GM19035 (cell line): ENCODE results near the gene TSFM.

Source experiments
- ATAC-seq: cut with Tn5 transposase; IDR thresholded peaks from one replicate; pipeline ENCODE4 v1.9.1; 2021; ENCODE audit not compliant: unreplicated experiment

The TSFM gene

DNA sequence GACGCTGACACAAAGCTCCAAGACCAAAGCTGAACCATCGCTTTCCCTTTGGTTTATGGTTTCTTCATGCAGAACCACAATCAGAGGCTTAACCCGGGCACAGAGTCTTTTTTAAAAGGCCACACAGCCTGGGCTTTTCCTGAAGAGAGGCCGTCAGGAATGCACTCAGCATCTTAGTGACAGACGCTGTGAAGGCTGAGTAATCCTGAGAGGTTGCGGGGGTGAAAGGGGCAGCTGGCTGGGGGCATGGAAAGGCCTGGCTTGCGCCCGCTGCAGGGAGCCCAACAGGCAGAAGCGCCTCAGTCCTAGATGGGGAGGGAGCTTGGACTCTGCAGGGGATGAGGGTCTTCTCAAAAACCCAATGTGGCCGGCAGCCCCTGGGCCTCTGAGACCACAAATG lies 50.4 kb downstream of the TSFM start:
- ATAC-seq = no peak

- no peak for ATAC-seq
Measured at GRCh38 chr12:57833672-57834071, 51.1 kb downstream of the TSFM start.

DNA sequence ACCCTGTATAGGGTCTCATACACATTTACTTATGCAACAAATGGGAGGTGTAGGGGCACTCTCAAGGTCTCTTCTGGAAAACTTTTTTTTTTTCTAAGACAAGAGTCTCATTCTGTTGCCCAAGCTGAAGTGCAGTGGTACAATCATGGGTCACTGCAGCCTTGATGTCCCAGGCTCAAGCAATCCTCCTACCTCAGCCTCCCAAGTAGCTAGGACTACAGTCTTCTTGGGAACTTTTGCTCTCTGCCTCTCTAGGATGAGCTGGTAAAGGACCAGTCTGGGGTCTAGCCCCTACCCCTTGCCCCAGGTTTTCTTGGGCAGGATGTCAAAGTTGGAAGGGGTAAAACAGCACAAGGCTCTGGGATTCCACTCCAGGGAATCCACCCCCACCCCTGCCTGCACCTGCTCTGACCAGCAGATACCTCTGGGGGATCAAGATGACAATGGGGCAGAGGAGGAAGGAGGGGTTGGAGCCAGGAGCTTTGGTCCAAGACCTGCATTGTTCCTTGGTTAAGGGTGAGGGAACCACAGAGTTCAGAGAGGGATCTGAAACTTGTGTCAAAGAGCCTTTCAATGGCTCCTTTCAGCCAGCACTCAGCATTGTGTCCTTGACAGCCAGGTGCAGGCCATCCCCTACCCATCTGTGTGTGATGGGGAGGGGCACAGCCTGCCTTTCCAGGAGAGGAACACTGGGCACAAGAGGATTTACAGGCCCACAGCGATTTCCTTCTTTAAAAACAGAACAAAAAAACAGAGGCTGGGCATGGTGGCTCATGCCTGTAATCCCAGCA lies 51.7 kb downstream of the TSFM start:
- no peak for ATAC-seq

GRCh38 chr12:57835366-57836288 lies 53.0 kb downstream of the TSFM start:
- no peak for ATAC-seq

DNA sequence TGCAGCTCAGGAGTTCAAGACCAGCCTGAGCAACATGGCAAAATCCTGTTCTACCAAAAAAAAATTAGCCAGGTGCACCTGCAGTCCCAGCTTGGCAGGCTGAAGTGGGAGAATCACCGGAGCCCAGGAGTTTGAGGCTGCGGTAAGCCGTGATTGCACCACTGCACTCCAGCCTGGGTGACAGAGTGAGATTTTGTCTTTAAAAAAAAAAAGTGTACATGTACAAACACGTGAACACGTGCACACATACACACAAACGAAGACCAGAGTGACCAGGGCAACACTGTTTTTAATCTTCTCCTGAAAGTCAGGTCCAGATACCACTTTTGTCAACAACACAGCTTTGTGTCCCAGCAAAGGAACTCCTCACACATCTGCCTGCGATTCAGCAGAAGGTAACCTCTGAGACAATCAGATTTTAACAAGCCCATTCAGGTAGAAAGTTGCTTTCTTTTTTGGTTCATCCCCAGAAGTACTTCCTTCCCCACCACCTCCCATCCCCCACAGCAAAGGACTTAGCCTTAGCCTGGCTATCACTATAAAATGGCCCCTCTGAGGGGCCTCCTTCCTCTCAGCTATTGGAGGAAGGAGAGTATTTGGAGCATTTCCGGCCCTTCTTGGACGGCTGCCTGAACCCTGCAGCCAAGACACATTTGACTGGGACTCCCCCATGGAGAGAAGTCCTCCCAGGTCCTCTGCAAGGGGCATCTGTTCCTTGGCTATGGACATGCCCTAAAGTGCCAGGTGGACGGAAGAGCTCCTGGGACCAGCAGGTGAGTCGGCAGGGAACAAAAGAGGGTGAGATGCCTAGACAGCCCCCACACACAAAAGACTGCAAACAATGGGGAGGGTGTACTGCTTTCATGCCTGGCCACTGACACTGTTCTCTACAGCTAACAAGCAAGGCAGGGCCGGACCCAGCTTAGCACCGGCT lies 54.1 kb downstream of the TSFM start:
- peak; percentile 54 for ATAC-seq

DNA sequence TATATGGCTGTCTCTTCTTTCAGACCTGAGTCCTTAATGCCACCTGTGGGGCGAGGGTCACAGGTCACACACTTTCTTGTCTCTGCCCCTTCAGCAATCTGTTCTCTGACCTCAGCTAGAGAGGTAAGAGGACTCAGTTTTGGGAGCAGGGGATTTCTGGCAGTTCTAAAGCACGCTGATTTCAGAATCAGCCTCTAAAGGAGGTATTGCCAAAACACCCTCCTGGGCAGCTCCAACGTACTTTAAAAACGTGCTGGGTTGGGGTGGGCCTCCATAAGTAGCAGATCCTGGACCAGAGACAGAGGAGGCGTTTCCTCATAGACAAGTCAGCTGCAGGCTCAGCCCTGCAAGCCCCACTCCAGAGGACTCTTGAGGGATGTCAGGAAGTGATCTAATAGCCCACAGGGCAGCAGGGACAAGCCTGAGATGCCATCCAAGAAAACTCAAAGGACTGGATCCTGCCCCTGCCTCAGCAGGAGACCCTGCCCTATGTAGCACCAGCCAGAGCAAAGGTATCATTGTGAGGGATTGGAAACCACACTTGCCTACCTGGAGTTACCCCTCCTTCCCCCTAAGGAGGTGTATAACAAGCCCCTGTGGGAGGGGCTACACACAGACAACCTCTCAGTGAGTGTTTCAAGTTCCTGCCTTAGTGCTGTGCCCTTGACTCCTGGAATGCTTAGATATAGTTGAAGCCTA lies 55.4 kb downstream of the TSFM start:
- ATAC-seq = no peak

GRCh38 chr12:57838594-57839302 lies 56.2 kb downstream of the TSFM start:
- ATAC-seq = no peak

DNA sequence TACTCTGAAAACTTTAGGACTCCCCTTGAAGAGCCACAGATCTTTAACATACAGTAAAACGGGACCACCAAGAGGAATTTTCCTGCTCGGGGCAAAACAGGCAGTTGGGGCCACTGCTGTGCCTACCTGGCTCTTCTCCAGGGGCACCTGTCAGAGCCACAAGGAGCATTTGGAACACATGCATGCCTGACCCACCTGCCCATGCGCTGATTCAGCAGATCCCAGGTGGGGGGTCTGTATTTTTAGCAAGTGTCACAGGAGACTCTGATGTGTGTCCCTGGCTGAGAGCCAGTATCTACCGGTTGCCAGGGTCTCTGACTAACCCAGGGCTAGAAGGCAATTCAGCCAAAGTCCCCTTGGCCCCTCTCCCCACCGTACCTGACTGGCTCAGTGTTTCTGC lies 57.4 kb downstream of the TSFM start:
- ATAC-seq = no peak

DNA sequence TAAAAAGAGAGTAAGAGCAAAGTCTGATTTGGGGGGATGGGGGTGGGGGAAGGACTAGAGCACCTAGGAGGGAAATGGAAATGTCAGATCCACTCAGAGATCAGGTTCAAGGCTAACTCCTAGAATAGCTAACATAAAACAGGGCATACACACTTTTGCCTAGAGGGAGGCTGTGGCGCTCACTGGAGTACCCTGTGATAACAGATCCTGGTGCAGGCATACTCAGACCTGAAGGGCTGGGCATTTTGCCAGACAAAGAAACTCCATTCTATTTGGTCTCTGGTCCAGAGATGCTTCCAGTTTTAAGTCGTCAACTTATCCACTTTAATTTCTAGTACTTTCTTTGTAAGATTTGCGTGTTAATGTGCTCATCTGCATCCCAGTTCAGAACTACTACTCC lies 58.1 kb downstream of the TSFM start:
- no peak for ATAC-seq

DNA sequence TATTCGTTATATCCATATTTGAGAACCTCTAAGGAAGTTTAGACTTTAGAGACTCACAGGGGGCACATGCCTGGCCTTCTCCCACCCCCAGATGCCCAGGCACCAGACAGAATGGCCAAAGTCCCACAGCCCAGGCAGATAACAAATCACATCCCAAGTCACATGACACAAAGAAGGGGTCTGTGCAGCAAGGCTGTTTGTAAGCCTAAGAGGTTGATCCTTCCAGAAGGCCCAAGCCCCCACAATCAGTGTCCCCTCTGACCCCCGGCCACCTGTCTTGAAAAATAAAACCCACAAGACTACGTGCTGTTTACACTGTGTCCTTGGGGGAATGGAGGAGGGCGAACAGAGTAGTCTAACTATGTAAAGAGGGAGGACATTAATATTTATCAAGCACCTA lies 58.9 kb downstream of the TSFM start:
- no peak for ATAC-seq

- no peak for ATAC-seq
Measured at GRCh38 chr12:57842342-57843294, 60.0 kb downstream of the TSFM start.

- peak; percentile 25 for ATAC-seq
Measured at GRCh38 chr12:57844709-57845477, 62.3 kb downstream of the TSFM start.

DNA sequence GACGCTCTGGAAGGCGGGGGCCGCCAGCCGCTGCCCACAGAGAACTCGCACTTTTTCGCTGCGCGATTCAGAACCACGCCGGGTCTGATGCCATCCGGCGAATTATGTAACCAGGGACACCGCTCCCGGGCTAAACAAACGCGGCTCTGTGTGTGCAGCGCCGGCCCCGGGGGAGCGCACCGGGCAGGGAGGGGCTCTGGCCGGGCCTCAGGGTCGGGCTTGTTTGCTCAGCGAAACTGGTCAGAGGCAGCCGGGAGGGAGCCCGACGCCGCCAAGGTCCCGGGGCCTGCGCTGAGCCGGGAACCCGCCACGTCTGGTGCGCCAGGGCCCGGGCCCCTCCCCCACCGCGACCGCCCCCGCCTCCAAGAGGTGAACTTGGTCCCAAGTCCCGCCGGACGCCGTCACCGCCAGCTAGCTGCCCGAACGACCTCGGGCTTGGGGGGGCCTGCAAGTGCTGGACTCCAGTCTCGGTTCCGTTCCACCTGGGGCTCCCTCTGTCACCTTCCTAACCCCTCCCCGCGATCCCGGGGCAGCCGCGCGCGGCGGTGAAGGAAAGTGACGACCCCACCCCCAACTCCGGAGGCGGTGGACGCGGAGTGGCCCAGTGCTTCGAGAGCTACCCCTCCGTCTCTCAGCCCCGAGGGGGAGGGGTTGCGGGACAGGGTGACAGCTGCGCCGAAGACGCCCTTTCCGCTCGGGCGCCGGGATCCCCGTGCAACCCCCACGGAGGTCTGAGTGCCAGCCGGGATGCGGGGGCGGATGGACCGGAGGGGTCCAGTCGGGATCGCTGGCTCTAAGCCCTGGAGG lies 63.1 kb downstream of the TSFM start:
- ATAC-seq = peak; percentile 29

DNA sequence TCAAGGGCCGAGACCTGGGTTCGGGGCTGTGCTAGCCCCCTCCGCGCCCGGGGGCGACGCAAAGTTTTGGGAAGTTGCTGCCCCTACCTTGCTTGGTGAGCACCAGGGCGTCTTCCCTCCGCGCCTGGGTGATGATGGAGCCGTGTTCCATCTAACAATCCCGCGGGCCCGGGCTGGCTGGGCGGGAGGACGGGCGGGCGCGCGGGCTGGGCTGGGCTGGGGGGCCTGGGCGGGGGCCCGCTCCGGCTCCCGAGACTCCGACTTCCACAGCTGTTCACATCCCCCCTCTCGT lies 63.6 kb downstream of the TSFM start:
- peak; percentile 6 for ATAC-seq

DNA sequence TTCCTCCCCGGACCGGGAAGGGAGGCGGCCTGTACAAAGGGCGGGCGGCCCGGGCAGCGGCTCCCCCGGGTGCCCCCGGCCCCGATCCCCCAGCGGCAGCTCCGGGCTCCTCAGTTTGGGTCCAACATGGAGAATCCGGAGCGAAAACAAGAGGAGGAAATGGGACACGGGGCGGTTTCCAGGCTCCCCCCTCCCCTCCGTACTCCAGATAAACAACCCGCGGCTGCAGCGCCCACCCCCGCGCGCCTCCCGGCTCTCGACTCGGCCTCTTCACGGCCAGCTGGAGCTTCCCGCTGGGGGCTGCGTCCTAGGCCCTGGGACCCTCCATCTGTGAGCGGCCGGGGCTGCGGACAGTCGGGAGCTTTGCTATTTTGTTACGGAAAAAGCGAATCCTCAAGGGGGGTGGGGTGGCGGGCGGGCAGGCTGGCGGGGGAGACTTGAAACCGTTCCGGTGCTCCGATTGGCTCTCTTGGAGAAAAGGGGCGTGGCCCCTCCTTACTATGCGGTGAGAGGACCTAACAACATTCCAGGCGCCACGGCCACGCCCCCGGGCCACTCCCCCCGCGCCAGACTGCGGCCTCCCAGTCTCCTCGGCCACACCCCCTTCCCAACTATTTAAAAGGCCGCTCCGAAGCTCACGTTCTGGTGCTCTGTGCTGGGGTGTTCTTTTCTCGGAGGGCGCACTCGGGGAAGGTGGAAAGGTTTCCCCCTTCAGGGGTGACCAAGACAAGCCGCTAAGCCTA lies 64.2 kb downstream of the TSFM start, which contains the start of gene CTDSP2:
CTDSP2 (minus strand) TSS at position 153 of the 743 bp plus-strand sequence. CDS start 294 bp downstream, outside the sequence.
- peak; percentile 43 for ATAC-seq
